SK-N-SH (cell line): ENCODE results near the gene GNA15.
A peak's percentile ranks its signal among the peaks of the same experiment; 100 is the strongest.

Experiments used
- CHD2 ChIP-seq: fragments of 150-350 bp; IDR thresholded peaks from 2 replicates; pipeline ENCODE4 v1.6.1; 2018; ENCODE audit warnings: low read length; ENCODE audit not compliant: partially characterized antibody
- CTCF ChIP-seq: fragments of 200-600 bp; sonication (generic); IDR thresholded peaks from 2 replicates; pipeline ENCODE4 v1.6.1; 2017; ENCODE audit warnings: antibody characterized with exemption, mild to moderate bottlenecking, moderate library complexity
- EP300 ChIP-seq, 2 experiments: IDR thresholded peaks; 2 replicates each; pipeline versions ENCODE4 v1.4.0 to v1.6.1; 2012; ENCODE audit warnings: borderline replicate concordance in 1 of 2, low read depth in 1 of 2, low read length in 1 of 2
- FOXM1 ChIP-seq: IDR thresholded peaks from 2 replicates; pipeline ENCODE4 v1.4.0; 2012; ENCODE audit warnings: low read depth, mild to moderate bottlenecking
- GABPA ChIP-seq: IDR thresholded peaks from 2 replicates; pipeline ENCODE4 v1.4.0; 2012; ENCODE audit warnings: low read depth, mild to moderate bottlenecking
- JUND ChIP-seq: IDR thresholded peaks from 2 replicates; pipeline ENCODE4 v1.4.0; 2012
- MAX ChIP-seq: IDR thresholded peaks from 2 replicates; pipeline ENCODE4 v1.4.0; 2012; ENCODE audit warnings: low read depth
- MEF2A ChIP-seq: IDR thresholded peaks from 2 replicates; pipeline ENCODE4 v1.4.0; 2012; ENCODE audit warnings: low read depth, borderline replicate concordance
- MXI1 ChIP-seq: IDR thresholded peaks from 2 replicates; pipeline ENCODE4 v1.6.1; 2012; ENCODE audit warnings: mild to moderate bottlenecking, low read depth, low read length, improper control_type of control experiment
- NFIC ChIP-seq: IDR thresholded peaks from 2 replicates; pipeline ENCODE4 v1.4.0; 2012; ENCODE audit warnings: borderline replicate concordance
- POLR2AphosphoS5 ChIP-seq: IDR thresholded peaks from 2 replicates; pipeline ENCODE4 v1.6.1; 2012; ENCODE audit warnings: low read depth, low read length
- REST ChIP-seq: IDR thresholded peaks from 2 replicates; pipeline ENCODE4 v1.6.1; 2012; ENCODE audit warnings: mild to moderate bottlenecking, low read depth, low read length, moderate library complexity
- SIN3A ChIP-seq: IDR thresholded peaks from 2 replicates; pipeline ENCODE4 v1.6.1; 2012; ENCODE audit warnings: low read depth, mild to moderate bottlenecking, low read length, moderate library complexity, borderline replicate concordance
- TAF1 ChIP-seq: IDR thresholded peaks from 2 replicates; pipeline ENCODE4 v1.6.1; 2012; ENCODE audit warnings: low read depth, mild to moderate bottlenecking, low read length, moderate library complexity, borderline replicate concordance

GRCh38 chr19:3186160-3186688, 50.4 kb downstream of the GNA15 start:
- TF ChIP-seq MAX (no peak; the same call in 1 of the 2 replicates), MEF2A (no peak), CTCF (no peak), CHD2 (no peak), GABPA (no peak), REST (no peak), POLR2AphosphoS5 (no peak), JUND (no peak), SIN3A (no peak), FOXM1 (no peak), MXI1 (peak; percentile 14; the same call in 1 of the 2 replicates), EP300 (IDR thresholded peaks at IDR 0.05; ENCODE audit: borderline replicate concordance in 1 of 2, low read depth in 1 of 2, low read length in 1 of 2) (no peak), NFIC (no peak), TAF1 (no peak)
